Measurements from ENCODE around the gene ZBTB20. TPM values are rescaled to one million over a fixed set of nuclear protein-coding genes. Genes with fewer than 3 reads are reported as not detected.

The ZBTB20 gene
- total RNA-seq, 1 donor from 2014 or later: 62.4 TPM

GRCh38 chr3:114496466-114496865 is 650.6 kb downstream of the ZBTB20 start:
- DNase-seq (ENCODE audit: low read depth): no peak

GRCh38 chr3:114496021-114496434 is 651.1 kb downstream of the ZBTB20 start:
- DNase-seq (ENCODE audit: low read depth): peak; percentile 75

DNA sequence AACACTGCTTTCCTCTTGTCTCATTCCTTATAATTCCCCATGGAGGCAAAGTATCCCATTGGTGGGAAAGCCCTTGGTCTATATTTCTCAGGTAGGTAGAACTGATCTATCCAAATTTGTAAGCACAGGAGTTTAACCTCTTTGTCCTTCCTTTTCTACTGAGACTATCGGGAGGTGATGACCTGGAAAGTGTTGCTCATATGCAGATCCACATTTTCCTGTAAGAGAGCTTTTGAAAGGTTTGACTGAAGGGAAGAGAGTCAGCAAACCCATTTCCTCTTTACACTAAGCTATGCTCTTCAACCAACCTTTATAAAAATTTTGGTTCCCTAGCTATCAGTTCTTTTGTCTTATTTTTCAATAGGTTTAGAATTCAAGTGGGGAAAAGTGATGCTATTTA is 652.6 kb downstream of the ZBTB20 start:
- DNase-seq (ENCODE audit: low read depth): no peak

DNA sequence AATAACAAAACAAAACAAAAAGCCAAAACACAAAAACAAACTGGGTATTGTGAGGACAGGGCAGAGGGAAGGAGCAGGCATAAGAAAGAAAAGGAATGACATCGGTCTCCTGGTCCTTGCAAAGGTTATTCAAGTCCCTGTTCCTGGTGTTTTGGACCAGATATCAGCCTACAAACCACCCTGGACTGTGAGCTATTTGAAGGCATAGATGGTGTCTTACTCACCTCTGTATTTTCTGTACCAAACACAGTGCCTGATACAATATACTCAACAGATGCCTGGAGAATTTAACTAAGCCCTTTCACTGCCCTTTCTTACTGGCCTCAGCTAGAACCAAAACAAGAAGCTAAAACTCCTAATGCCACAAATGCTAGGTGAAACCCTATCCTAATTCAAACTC is 656.3 kb downstream of the ZBTB20 start:
- DNase-seq (ENCODE audit: low read depth): peak; percentile 60

DNA sequence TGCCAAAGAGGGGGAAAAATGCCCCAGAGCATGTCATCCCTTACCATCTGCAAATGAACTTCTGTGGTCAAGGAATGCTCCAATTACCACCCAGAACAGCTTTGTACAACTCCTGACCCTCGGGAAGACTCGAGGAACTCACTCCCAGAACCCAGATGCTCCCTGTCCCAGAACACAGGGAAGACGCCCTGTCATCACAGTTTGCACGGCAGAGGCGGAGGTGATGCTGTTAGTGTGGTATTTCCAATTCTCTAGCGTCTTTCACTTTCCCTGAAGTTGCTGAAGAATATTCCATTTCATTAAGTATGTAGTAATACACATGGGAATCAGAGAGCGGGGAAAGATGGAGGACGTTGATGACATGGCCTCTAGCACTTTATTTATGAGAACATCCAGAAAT is 659.6 kb downstream of the ZBTB20 start:
- DNase-seq (ENCODE audit: low read depth): no peak

- no peak for DNase-seq (ENCODE audit: low read depth)
These were observed 662.2 kb downstream of the ZBTB20 start for GRCh38 chr3:114484919-114485318.

GRCh38 chr3:114481113-114481512 is 666.0 kb downstream of the ZBTB20 start:
- DNase-seq (ENCODE audit: low read depth): no peak

DNA sequence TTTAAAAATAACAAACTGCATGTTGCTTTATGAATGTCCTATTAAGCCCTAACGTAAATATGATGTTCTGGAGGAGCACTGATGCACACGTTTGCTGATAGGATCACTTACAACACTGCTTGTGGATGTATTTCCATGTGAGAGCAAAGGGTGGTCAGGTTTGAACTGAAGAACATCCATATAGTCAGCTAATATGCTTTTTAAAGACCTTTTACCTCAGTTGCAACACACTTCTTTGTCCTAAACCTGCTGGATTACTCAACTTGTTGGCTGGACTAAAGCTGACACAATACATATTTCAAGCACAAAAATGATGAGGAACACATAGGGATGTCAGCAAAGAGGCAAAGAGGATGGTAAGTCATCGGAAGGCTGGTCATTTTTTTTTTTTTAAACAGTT is 666.6 kb downstream of the ZBTB20 start:
- no peak for DNase-seq (ENCODE audit: low read depth)

DNA sequence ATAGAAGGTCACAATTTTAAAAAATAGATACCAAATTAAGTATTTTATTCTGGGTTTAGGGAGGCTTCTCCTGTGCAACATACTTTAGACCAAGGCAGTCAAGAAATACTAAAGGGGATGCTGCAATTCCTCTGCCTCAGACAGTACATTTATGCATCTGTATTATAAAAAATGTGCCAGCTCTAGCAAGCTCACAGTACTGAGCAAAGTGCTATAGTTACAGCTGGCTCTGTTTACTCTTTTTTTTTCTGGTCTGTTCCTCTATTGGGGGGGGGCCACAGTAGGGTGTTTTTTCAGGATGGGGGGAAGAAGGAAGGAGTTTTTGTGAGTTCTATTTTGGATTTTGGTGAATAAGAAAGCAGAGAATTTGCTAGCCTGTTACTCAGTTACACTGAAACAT is 668.3 kb downstream of the ZBTB20 start:
- DNase-seq (ENCODE audit: low read depth): no peak

- no peak for DNase-seq (ENCODE audit: low read depth)
These were observed 670.6 kb downstream of the ZBTB20 start for GRCh38 chr3:114476511-114476910.

DNA sequence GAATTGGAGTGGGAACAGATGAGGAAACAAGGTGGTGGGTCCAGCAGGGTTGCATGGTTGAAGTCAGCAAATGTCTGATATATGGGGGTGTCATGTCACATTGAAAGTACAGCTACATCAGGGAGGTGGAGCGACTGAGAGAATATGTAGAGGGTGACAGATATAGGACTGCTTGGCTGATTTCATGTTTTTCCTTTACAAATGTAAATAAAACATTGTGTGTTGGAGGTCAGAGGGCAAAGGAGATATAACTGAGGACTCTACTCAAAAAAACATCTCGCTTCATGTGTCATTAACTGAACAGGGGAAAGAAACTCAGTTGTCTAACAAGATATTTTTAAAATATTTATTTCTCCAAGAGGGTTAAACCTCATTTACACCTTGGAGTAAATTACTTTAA is 675.6 kb downstream of the ZBTB20 start:
- no peak for DNase-seq (ENCODE audit: low read depth)

- no peak for DNase-seq (ENCODE audit: low read depth)
These were observed 678.0 kb downstream of the ZBTB20 start for GRCh38 chr3:114469070-114469469.

DNA sequence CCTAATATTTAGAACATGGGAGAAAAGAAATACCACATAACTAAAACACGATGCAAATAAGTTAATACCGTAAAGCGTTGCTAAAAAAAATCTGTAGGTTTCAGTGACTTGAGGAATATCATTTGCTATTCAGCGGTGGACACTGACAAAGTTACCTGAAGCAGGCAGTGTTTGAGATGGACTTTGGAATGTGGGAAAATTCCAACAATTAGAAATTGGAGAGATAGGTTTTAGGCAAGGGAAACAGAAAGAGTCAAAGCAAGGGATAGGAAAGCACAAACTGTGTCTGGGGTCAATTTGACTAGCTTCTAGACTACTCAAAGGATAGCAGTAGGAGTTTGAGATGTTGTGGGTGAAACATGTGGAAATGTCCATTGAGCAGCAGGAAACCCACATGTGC is 680.3 kb downstream of the ZBTB20 start:
- no peak for DNase-seq (ENCODE audit: low read depth)

DNA sequence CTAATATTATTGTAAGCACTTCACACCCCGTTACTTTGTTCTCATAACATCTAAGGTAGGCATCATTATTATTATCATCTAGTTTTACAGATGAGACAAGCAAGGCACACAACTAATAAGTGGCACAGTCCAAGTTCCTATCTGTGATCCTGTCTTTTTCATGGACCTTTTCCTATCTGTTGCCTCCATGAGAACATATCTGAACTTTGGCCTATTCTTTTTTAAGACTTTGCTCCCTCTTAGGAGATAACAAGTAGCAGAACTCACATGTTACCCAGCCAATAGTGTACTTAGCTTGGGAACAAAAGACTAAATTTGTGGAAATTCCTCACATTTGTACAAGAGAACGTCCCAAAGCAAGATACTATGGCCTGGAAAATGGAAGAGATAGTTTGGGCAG is 680.8 kb downstream of the ZBTB20 start:
- no peak for DNase-seq (ENCODE audit: low read depth)

DNA sequence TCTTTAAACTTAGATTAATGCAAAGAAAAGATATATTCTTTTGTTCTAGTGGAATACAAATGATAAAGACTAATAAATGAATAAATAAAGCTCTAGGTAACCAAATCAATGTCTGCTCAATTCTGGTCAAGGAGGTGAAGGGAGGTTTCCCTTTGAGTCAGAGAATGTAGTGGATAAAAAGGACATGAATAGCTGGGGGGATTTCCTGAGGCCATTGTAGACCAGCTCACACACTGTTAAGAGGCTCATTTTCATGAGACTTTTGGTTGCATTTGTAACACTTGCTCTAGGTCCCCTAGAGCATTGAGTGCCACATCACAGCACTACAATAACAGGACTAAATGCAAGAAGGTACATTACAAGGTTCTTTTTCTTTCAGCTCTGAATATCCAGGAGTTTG is 682.5 kb downstream of the ZBTB20 start:
- DNase-seq (ENCODE audit: low read depth): no peak

DNA sequence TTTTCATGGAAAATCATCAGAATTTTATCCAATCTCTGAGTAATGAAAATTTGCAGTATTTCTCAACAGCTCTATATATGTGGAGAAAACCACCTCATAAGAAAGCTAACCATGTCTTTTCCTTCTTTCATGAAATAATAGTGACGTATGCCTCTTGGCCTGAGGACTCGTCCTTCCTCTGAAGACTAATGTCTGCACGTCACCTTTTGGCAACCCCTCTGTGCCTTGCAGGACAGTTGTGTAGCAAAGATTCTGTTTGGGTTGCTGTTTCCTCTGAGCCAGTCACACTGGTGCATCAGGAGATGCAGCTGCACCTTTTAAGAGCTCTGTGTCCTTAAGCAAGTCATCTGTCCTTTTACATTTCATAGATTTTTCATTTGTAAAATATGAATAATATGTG is 684.3 kb downstream of the ZBTB20 start:
- no peak for DNase-seq (ENCODE audit: low read depth)

DNA sequence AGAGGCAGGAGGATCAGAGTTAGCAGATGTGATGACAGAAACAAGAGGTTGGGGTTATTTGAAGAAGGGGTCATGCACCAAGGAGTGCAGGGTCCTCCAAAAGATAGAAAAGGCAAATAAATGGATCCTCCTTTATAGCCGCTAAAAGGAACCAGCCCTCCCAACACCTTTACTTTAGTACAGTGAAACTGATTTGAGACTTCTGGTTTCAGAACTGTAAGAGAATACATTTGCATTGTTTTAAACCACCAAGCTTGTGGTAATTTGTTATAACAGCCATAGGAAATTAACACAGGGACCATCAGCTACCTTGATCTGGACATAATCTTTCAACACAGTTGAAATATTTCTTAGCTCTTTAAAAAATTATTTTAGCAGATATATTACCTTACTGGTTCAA is 686.6 kb downstream of the ZBTB20 start:
- no peak for DNase-seq (ENCODE audit: low read depth)

- DNase-seq (ENCODE audit: low read depth): no peak
These were observed 690.3 kb downstream of the ZBTB20 start for GRCh38 chr3:114456742-114457141.

- DNase-seq (ENCODE audit: low read depth): no peak
These were observed 691.7 kb downstream of the ZBTB20 start for GRCh38 chr3:114455432-114455831.

DNA sequence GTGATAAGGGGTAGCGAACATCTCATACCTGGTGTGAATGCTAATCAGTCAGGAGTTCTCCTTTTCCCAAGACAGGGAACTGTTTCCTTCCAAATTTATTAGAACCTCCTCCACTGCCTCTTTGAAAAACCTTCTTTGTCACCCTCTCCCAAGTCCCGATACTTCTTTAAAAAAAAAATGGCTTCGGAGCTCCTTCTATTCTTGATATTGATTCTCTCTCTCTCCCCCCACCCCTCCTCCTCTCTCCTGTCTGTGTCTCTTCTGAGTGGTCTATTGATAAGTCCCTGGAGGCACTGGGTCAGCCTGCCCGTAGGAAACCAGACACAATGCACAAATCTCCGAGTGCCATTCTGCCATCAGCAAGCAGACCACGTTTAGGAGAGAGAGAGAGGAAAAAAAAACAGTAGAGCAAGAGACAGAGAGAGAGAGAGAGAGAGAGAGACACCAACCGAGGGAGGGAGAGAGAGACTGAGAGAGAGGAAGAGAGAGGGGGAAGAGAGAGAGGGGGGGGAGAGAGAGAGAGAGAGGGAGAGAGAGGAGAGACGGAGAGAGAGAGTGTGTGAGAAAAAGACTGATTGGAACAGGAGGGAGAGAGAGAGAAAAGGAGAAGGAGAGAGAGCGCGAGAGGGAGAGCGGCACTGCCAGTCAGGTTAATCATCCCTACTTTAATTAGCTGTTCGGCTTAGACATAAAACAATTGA is 692.4 kb downstream of the ZBTB20 start:
- DNase-seq (ENCODE audit: low read depth): peak; percentile 37

DNA sequence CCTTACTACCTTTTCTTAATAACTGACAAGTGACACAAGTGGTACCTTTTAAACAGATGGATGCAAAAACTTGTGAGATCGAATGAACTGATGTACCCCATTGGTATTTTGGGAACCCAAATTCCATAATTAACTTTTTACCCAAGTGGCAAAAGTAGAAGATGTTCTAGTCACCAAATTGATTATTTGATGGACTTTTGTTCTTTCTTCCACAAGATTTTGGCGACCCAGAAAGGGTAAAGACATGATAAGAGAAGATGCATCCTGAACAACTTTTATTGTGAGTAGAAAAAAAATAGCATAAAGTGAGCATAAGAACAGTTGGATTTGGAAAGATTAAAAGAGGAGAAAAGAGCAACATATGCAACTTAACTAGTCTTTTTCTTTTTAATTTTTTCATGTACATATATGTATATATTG is 693.7 kb downstream of the ZBTB20 start:
- no peak for DNase-seq (ENCODE audit: low read depth)

DNA sequence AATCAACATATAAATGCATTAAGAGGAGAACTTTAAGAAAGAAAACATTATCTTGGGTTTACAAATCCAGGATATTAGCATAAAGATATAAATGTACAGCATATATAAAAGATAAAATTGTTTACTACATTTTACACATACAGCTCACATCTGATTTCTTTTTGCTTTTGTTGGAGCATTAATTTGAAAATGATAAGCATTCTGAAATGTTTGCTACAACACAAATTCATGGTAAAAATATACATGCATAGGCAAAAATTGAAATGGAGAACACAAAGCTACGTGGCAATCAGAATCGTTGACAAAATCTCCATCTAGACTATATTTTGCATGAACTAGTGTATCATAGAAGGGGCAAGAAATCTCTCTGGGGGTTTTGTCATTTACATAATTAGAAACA is 694.2 kb downstream of the ZBTB20 start:
- DNase-seq (ENCODE audit: low read depth): no peak

DNA sequence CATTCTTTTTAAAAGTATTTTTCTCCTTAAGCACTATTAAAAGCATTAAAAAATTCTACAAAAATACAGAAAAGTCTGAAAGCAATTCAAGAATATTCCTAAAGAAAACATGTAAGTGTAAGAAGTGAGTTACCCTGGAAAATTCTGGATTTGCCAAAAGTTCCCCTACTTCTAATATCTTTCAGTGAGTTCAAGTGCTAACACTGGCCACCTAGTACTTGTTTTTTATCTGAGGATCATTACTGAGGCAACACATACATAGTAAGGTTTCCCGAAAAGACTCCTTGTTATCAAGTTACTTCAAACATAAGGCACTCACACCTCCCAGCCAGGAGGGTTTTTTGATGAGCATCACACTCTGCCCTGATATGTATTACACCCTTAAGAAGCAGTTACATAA is 694.8 kb downstream of the ZBTB20 start:
- no peak for DNase-seq (ENCODE audit: low read depth)

- DNase-seq (ENCODE audit: low read depth): peak; percentile 49
These were observed 695.5 kb downstream of the ZBTB20 start for GRCh38 chr3:114451561-114452018.
